HCT116 (cell line): Measurements from ENCODE around the gene WDSUB1.

Source experiments
- CEBPB ChIP-seq: IDR thresholded peaks from 2 replicates; pipeline ENCODE4 v1.6.1; 2012; ENCODE audit warnings: low read depth
- CTCF ChIP-seq, 3 experiments: fragments of 200-600 bp in 1 of 3; sonication (generic) in 1 of 3; IDR thresholded peaks in 2 of 3; conservative IDR thresholded peaks in 1 of 3; 2 replicates each; pipeline ENCODE4 v1.5.1; 2012 to 2017; ENCODE audit warnings: low read depth in 2 of 3, low read length in 2 of 3, antibody characterized with exemption in 1 of 3, borderline replicate concordance in 1 of 3, control low read depth in 1 of 3, mild to moderate bottlenecking in 1 of 3, mixed read lengths in 1 of 3, mixed run types in 1 of 3, moderate library complexity in 1 of 3; ENCODE audit not compliant: insufficient read depth in 1 of 3
- EZH2 ChIP-seq: fragments of 200-600 bp; sonication (generic); IDR thresholded peaks from 2 replicates; pipeline ENCODE4 v1.6.1; 2017; ENCODE audit warnings: antibody characterized with exemption, mixed run types
- FOSL1 ChIP-seq: IDR thresholded peaks from 2 replicates; pipeline ENCODE4 v1.6.1; 2012; ENCODE audit warnings: low read depth
- POLR2A ChIP-seq: IDR thresholded peaks from 2 replicates; pipeline ENCODE4 v1.7.0; 2011; ENCODE audit warnings: borderline replicate concordance; ENCODE audit not compliant: insufficient read depth, insufficient read length; ENCODE audit errors: extremely low read depth
- SIN3A ChIP-seq: IDR thresholded peaks from 2 replicates; pipeline ENCODE4 v1.6.1; 2012; ENCODE audit warnings: low read depth
- YY1 ChIP-seq: IDR thresholded peaks from 2 replicates; pipeline ENCODE4 v1.6.1; 2011; ENCODE audit warnings: low read length, low read depth, moderate library complexity, mild to moderate bottlenecking; ENCODE audit not compliant: insufficient replicate concordance; ENCODE audit errors: extremely low read depth
- ZNF274 ChIP-seq: fragments of 200-500 bp; sonication (Bioruptor generic); IDR thresholded peaks from 2 replicates; pipeline ENCODE4 v1.6.1; 2014; ENCODE audit warnings: mild to moderate bottlenecking, low read depth, low read length, inconsistent platforms

- TF ChIP-seq CTCF (IDR thresholded peaks at IDR 0.05 in 2 of 3, conservative IDR thresholded peaks at IDR 0.05 in 1 of 3; ENCODE audit: borderline replicate concordance in 1 of 3, insufficient read depth in 1 of 3, low read depth in 2 of 3, low read length in 2 of 3) = no peak
- no peak for TF ChIP-seq POLR2A
- no peak for TF ChIP-seq ZNF274
- TF ChIP-seq CEBPB = no peak
- TF ChIP-seq EZH2 = no peak
- TF ChIP-seq FOSL1 = no peak
- TF ChIP-seq SIN3A = no peak
- TF ChIP-seq YY1 = no peak
Observed at GRCh38 chr2:159279700-159280099, 6.8 kb downstream of the WDSUB1 start.
